Spleen (tissue), 11 donors: ENCODE data around the gene DOCK1. TPM values are rescaled to one million over a fixed set of nuclear protein-coding genes. Genes with fewer than 3 reads are reported as not detected.

ENCODE experiments used
- DNase-seq: peaks from one replicate; pipeline ENCODE4 v3.0.0-alpha.2; 2020
- H3K27ac ChIP-seq, 8 donors: fragments of 200-600 bp; sonication (generic) in 7 of 8; 1 replicate in 4 of 8; 2 replicates in 4 of 8; pipeline versions ENCODE4 v1.5.0 to v1.8.0; 2016 to 2021; ENCODE audit warnings: inconsistent platforms in 4 of 8, mild to moderate bottlenecking in 4 of 8, moderate library complexity in 1 of 8
- H3K27me3 ChIP-seq, 7 donors: fragments of 200-600 bp; sonication (generic) in 6 of 7; replicated peaks in 1 of 7; 1 replicate in 4 of 7; 2 replicates in 3 of 7; pipeline versions ENCODE4 v1.5.0 to v1.8.0; 2016 to 2021; ENCODE audit warnings: inconsistent platforms in 3 of 7, mild to moderate bottlenecking in 1 of 7
- H3K36me3 ChIP-seq, 6 donors: fragments of 200-600 bp; sonication (generic) in 5 of 6; 1 replicate in 4 of 6; 2 replicates in 2 of 6; pipeline versions ENCODE4 v1.5.0 to v1.8.0; 2016 to 2021; ENCODE audit warnings: inconsistent platforms in 2 of 6
- H3K4me1 ChIP-seq, 6 donors: fragments of 200-600 bp; sonication (generic) in 5 of 6; 1 replicate in 3 of 6; 2 replicates in 3 of 6; pipeline versions ENCODE4 v1.5.0 to v1.8.0; 2016 to 2021; ENCODE audit warnings: inconsistent platforms in 3 of 6
- H3K4me3 ChIP-seq, 8 donors: fragments of 200-600 bp; sonication (generic) in 7 of 8; 1 replicate in 4 of 8; 2 replicates in 4 of 8; pipeline versions ENCODE4 v1.5.0 to v1.8.0; 2016 to 2021; ENCODE audit warnings: inconsistent platforms in 4 of 8, mild to moderate bottlenecking in 4 of 8, moderate library complexity in 2 of 8
- H3K9me3 ChIP-seq, 8 donors: fragments of 200-600 bp; sonication (generic) in 7 of 8; 1 replicate in 4 of 8; 2 replicates in 4 of 8; pipeline versions ENCODE4 v1.5.0 to v1.8.0; 2016 to 2021; ENCODE audit warnings: inconsistent platforms in 4 of 8
- CTCF ChIP-seq, 11 experiments: fragments of 200-600 bp in 7 of 11; fragments of 450-650 bp in 4 of 11; sonication (generic) in 4 of 11; IDR thresholded peaks in 8 of 11; conservative IDR thresholded peaks in 3 of 11; 1 replicate in 7 of 11; 2 replicates in 4 of 11; pipeline versions ENCODE4 v1.4.0 to v1.8.0; 2016 to 2021; ENCODE audit warnings: antibody characterized with exemption in 11 of 11, inconsistent platforms in 4 of 11, mild to moderate bottlenecking in 1 of 11
- POLR2A ChIP-seq, 3 donors: fragments of 450-650 bp; IDR thresholded peaks; one replicate each; pipeline ENCODE4 v1.5.1; 2017; ENCODE audit warnings: antibody characterized with exemption in 3 of 3, mild to moderate bottlenecking in 1 of 3
- POLR2AphosphoS5 ChIP-seq, 3 donors: sonication (generic); formaldehyde crosslinking; IDR thresholded peaks; one replicate each; pipeline ENCODE4 v1.5.1; 2017; ENCODE audit warnings: antibody characterized with exemption in 3 of 3
- WGBS, 5 donors: extraction: QIAGEN DNeasy Blood & Tissue Kit in 3 of 5; methylation state at CpG; one replicate each; pipeline versions ENCODE4 v1.1.5 to v1.1.7; 2013 to 2018; 5-methylcytosine and 5-hydroxymethylcytosine counted together
- intact Hi-C: fragments of 100-400 bp; cut with DNase I; formaldehyde crosslinking; loops from one replicate; pipeline ENCODE4 v1.15.0; 2023; ENCODE audit warnings: low total_unique reads
- polyA plus RNA-seq, 3 donors: library from polyadenylated mRNA; stranded (reverse); fragments of 200-250 nt; gene quantifications; one replicate each; pipeline ENCODE4 v1.2.1, GENCODE V29; 2013
- total RNA-seq, 7 donors: library from RNA; depleted of rRNA in 3 of 7; stranded (reverse); fragments of >200 nt in 3 of 7; fragmentation: NEBNext Ultra II Directional in 4 of 7; extraction: Animal tissue kit (Norgen Biotek cat#: 25700) in 4 of 7; gene quantifications; one replicate each; pipeline versions ENCODE4 v1.1.0 to v1.2.1, GENCODE V29; 2016 to 2021
- donor health status: healthy with polysubstance abuse.
- donor health status: DM: no; HTN: no; CAD: no; lungs with moderate emphysema.
- donor health status: DM: no; HTN: no; CAD: no.
- donor health status: Bipolar disorder and iron deficiency.
- donor health status: healthy.
- donor health status: DM: no; HTN: no; CAD: no.
- donor health status: DM: yes; HTN: yes; CAD: no.

The DOCK1 gene
- total and polyA plus RNA-seq, 10 donors = 2.2 to 40.5 (median 25.1) TPM

GRCh38 chr10:127117125-127117524 lies 211.9 kb downstream of the DOCK1 start:
- no peaks in the 10 kb centered on the region for H3K27me3 ChIP-seq
- no peak overlapping the region for H3K27ac ChIP-seq
- H3K36me3 ChIP-seq = peaks cover 0 to 8% (median 0%) of the 10 kb centered on the region in 6 donors
- no peak for DNase-seq
- 26 to 64% (median 35%) methylated on average over 4 of the region's 4 CpGs for WGBS, 5 donors
- TF ChIP-seq POLR2AphosphoS5 (IDR thresholded peaks at IDR 0.05) (no peak), CTCF (IDR thresholded peaks at IDR 0.05 in 8 of 11, conservative IDR thresholded peaks at IDR 0.05 in 3 of 11) (no peak), POLR2A (IDR thresholded peaks at IDR 0.05) (no peak)
- intact Hi-C loops = no loop called here
- H3K9me3 ChIP-seq = no peaks in the 10 kb centered on the region
- no peak overlapping the region for H3K4me3 ChIP-seq
- H3K4me1 ChIP-seq = no peaks in the 10 kb centered on the region

GRCh38 chr10:127118034-127118433 lies 212.8 kb downstream of the DOCK1 start:
- intact Hi-C loops = no loop called here
- no peak overlapping the region for H3K4me3 ChIP-seq

GRCh38 chr10:127119936-127120335 lies 214.7 kb downstream of the DOCK1 start:
- no peaks in the 10 kb centered on the region for H3K27me3 ChIP-seq
- intact Hi-C loops = no loop called here
- no peak for DNase-seq
- H3K4me3 ChIP-seq = no peak overlapping the region
- WGBS, 5 donors = 32 to 81% (median 43%) methylated on average over 8 of the region's 8 CpGs
- TF ChIP-seq POLR2A (IDR thresholded peaks at IDR 0.05) (no peak), CTCF (IDR thresholded peaks at IDR 0.05 in 8 of 11, conservative IDR thresholded peaks at IDR 0.05 in 3 of 11) (no peak), POLR2AphosphoS5 (IDR thresholded peaks at IDR 0.05) (no peak)
- H3K4me1 ChIP-seq = no peaks in the 10 kb centered on the region
- no peak overlapping the region for H3K27ac ChIP-seq
- no peaks in the 10 kb centered on the region for H3K9me3 ChIP-seq
- no peaks in the 10 kb centered on the region for H3K36me3 ChIP-seq

More at GRCh38 chr10:127118034-127118433, 212.8 kb downstream of the DOCK1 start:
- H3K9me3 ChIP-seq = no peaks in the 10 kb centered on the region
- H3K27me3 ChIP-seq = no peaks in the 10 kb centered on the region
- peaks cover 0 to 8% (median 0%) of the 10 kb centered on the region in 6 donors for H3K36me3 ChIP-seq
- no peak for DNase-seq
- no peak overlapping the region for H3K27ac ChIP-seq
- no peaks in the 10 kb centered on the region for H3K4me1 ChIP-seq
- no peak for TF ChIP-seq POLR2A (IDR thresholded peaks at IDR 0.05)
- TF ChIP-seq CTCF (IDR thresholded peaks at IDR 0.05 in 8 of 11, conservative IDR thresholded peaks at IDR 0.05 in 3 of 11) = no peak

GRCh38 chr10:127122831-127123230 lies 217.6 kb downstream of the DOCK1 start:
- TF ChIP-seq CTCF (IDR thresholded peaks at IDR 0.05 in 8 of 11, conservative IDR thresholded peaks at IDR 0.05 in 3 of 11) (no peak), POLR2AphosphoS5 (IDR thresholded peaks at IDR 0.05) (no peak), POLR2A (IDR thresholded peaks at IDR 0.05) (no peak)
- intact Hi-C loops = no loop called here
- H3K36me3 ChIP-seq = peaks cover 0 to 7% (median 0%) of the 10 kb centered on the region in 6 donors
- H3K4me1 ChIP-seq = no peaks in the 10 kb centered on the region
- H3K4me3 ChIP-seq = no peak overlapping the region
- 66 to 98% (median 70%) methylated on average over 4 of the region's 4 CpGs for WGBS, 5 donors
- H3K27me3 ChIP-seq = no peaks in the 10 kb centered on the region
- no peak overlapping the region for H3K27ac ChIP-seq
- DNase-seq = no peak
- no peaks in the 10 kb centered on the region for H3K9me3 ChIP-seq
